Caco-2 (cell line): ENCODE results near the gene ACP6. TPM values are rescaled to one million over a fixed set of nuclear protein-coding genes. Genes with fewer than 3 reads are reported as not detected.

Source experiments
- BruUV-seq: library from RNA; stranded (reverse); fragments of 400-500 nt; replicated peaks from 2 replicates; lab custom pipeline; 2021; lab: Mats Ljungman, UMichigan
- CTCF ChIA-PET: fragments of 300-600 bp; sonication (Branson Sonifier 250); formaldehyde crosslinking; loops from one replicate; lab custom pipeline; 2022; ENCODE audit warnings: antibody characterized with exemption; lab: Charles Lee
- POLR2A ChIA-PET: fragments of 300-600 bp; sonication (Branson Sonifier 250); formaldehyde crosslinking; loops from one replicate; lab custom pipeline; 2022; ENCODE audit warnings: antibody characterized with exemption; lab: Charles Lee
- DNase-seq, 2 experiments: peaks; one replicate each; pipeline versions ENCODE4 v3.0.0 to v3.0.0-alpha.2; 2020 to 2022
- H3K27me3 ChIP-seq: replicated peaks from 2 replicates; pipeline ENCODE4 v1.6.0; 2011; ENCODE audit warnings: low read length; ENCODE audit not compliant: control insufficient read depth, insufficient read depth
- H3K36me3 ChIP-seq: 2 replicates; pipeline ENCODE4 v1.5.1; 2011; ENCODE audit warnings: low read length; ENCODE audit not compliant: control insufficient read depth, insufficient read depth
- H3K4me1 ChIP-seq: fragments of 250-450 bp; sonication (Bioruptor Pico); 2 replicates; pipeline ENCODE4 v1.5.1; 2020; ENCODE audit warnings: mild to moderate bottlenecking
- H3K4me3 ChIP-seq: 2 replicates; pipeline ENCODE4 v1.5.1; 2011; ENCODE audit warnings: low read depth, mild to moderate bottlenecking, control low read depth, low read length
- H3K9me3 ChIP-seq: fragments of 250-450 bp; sonication (Bioruptor Pico); 2 replicates; pipeline ENCODE4 v1.5.1; 2020; ENCODE audit warnings: mild to moderate bottlenecking, moderate library complexity
- H3K27ac Mint-ChIP-seq: one replicate; pipeline ENCODE4 v1.8.0; 2022; ENCODE audit warnings: mixed read lengths; ENCODE audit not compliant: unreplicated experiment
- H3K27me3 Mint-ChIP-seq: one replicate; pipeline ENCODE4 v1.8.0; 2022; ENCODE audit warnings: mixed read lengths; ENCODE audit not compliant: insufficient read depth, unreplicated experiment
- H3K36me3 Mint-ChIP-seq: one replicate; pipeline ENCODE4 v1.8.0; 2022; ENCODE audit warnings: mild to moderate bottlenecking, mixed read lengths; ENCODE audit not compliant: insufficient read depth, unreplicated experiment
- H3K4me1 Mint-ChIP-seq: one replicate; pipeline ENCODE4 v1.8.0; 2022; ENCODE audit warnings: low read depth, mixed read lengths; ENCODE audit not compliant: unreplicated experiment
- H3K4me3 Mint-ChIP-seq: one replicate; pipeline ENCODE4 v1.8.0; 2022; ENCODE audit warnings: mild to moderate bottlenecking, moderate library complexity, mixed read lengths; ENCODE audit not compliant: unreplicated experiment
- H3K9me3 Mint-ChIP-seq: one replicate; pipeline ENCODE4 v1.8.0; 2022; ENCODE audit warnings: mixed read lengths; ENCODE audit not compliant: unreplicated experiment
- CTCF ChIP-seq, 2 experiments: fragments of 200-600 bp in 1 of 2; IDR thresholded peaks; 1 replicate in 1 of 2; 2 replicates in 1 of 2; pipeline versions ENCODE4 v1.5.1 to v1.8.0; 2011 to 2022; ENCODE audit warnings: antibody characterized with exemption in 1 of 2, control low read depth in 1 of 2, inconsistent platforms in 1 of 2, low read depth in 1 of 2, low read length in 1 of 2, mild to moderate bottlenecking in 1 of 2, moderate library complexity in 1 of 2; ENCODE audit not compliant: insufficient read depth in 1 of 2, severe bottlenecking in 1 of 2, unreplicated experiment in 1 of 2
- intact Hi-C: fragments of 100-400 bp; cut with micrococcal nuclease; formaldehyde crosslinking; loops from one replicate; pipeline ENCODE4 v1.10.0; 2022; ENCODE audit not compliant: unreplicated experiment
- total RNA-seq: library from RNA; stranded (reverse); gene quantifications from 2 replicates; pipeline ENCODE4 v1.2.3, GENCODE V29; 2022

Gene ACP6
- total RNA-seq, 1 experiment from 2014 or later: 24.6 TPM

DNA sequence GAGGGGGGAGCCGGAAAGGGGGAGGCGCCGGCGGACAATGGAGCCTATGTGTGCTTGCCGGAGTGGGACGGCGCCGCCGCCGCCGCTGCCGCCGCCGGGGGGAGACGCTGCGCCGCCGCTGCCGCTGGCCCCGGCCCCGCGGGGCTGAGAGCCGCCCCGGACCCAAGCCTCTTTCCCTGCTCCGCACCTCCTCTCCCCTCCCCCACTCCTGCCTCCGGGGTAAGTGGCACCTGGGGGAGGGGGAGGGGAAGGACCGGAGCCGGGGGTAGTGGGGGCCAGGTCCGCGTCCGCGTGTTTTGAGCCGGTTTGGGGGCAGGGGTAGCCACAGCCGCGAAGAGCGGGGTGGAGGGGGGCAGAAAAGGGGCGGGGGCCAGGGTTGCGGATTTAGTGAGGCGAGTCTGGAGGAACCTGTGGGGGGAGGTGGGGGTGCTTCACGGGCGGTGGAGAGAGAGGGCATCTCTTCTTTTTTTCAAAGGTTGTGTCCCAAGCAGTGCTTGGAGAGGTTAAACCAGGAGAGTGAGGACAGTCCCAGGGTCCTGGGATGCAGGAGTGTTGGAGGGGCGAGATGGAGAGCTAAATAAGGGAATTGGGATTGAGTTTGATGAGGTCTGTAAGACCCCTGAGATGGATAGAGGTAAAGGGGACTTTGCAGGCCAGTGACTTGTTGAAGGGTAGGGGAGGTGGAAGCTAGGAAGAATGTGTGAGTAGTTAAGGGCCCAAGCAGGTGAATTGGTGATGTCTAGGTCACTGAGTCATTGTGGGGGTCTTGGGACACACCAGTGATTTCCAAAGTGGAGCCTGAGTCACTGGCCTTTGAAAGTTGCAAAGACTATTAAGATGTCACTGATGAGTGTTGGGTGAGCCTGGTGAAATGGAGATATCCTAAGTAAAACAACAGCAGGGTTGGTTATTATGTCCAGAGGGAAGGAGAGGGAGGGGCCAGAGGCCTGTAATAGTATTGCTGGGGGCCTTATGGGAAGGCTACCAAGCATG, 69.9 kb downstream of the ACP6 start:
- DNase-seq: no peak
- no TSS peak for BruUV-seq
- peak overlapping the region; percentile 78 for H3K4me3 Mint-ChIP-seq
- Histone ChIP-seq H3K4me1 (peaks cover 13% of the 10 kb centered on the region), H3K36me3 (no peaks in the 10 kb centered on the region; the same call in 1 of the 2 replicates), H3K27me3 (no peaks in the 10 kb centered on the region), H3K9me3 (no peaks in the 10 kb centered on the region), H3K4me3 (peak overlapping the region; percentile 68)
- H3K27me3 Mint-ChIP-seq: no peaks in the 10 kb centered on the region
- peaks cover 8% of the 10 kb centered on the region for H3K36me3 Mint-ChIP-seq
- CTCF ChIA-PET: interaction anchor here (0.6 to 1.2 kb wide), 7 partner anchors 12 to 93 kb away, joined by 3 to 14 read pairs (median 4); partner anchors contain the start of genes ACP6 and BCL9
- no peak for TF ChIP-seq CTCF (IDR thresholded peaks at IDR 0.05; ENCODE audit: insufficient read depth in 1 of 2, low read depth in 1 of 2, low read length in 1 of 2, severe bottlenecking in 1 of 2, unreplicated experiment in 1 of 2)
- H3K4me1 Mint-ChIP-seq: peaks cover 15% of the 10 kb centered on the region
- intact Hi-C loops: loop anchor here (1.0 kb wide), 2 partner anchors 12 to 25 kb away; no protein-coding TSS in a partner anchor
- H3K9me3 Mint-ChIP-seq: no peaks in the 10 kb centered on the region
- peak overlapping the region; percentile 59 for H3K27ac Mint-ChIP-seq
- POLR2A ChIA-PET: interaction anchor here (0.6 to 1.5 kb wide), 11 partner anchors 11 to 734 kb away, joined by 3 to 32 read pairs (median 4); partner anchors contain the start of gene BCL9

GRCh38 chr1:147599362-147600118, 70.8 kb downstream of the ACP6 start:
- Histone ChIP-seq H3K9me3 (no peaks in the 10 kb centered on the region), H3K27me3 (no peaks in the 10 kb centered on the region), H3K4me3 (peak overlapping the region; percentile 68), H3K36me3 (no peaks in the 10 kb centered on the region), H3K4me1 (peaks cover 13% of the 10 kb centered on the region)
- POLR2A ChIA-PET: interaction anchor here (0.6 to 1.5 kb wide), 14 partner anchors 11 to 735 kb away, joined by 3 to 32 read pairs (median 4); partner anchors contain the start of gene BCL9
- H3K4me1 Mint-ChIP-seq: peaks cover 15% of the 10 kb centered on the region
- intact Hi-C loops: loop anchor here (1.0 to 5.0 kb wide), 6 partner anchors 13 to 427 kb away; partner anchors contain the start of gene PRKAB2
- peak overlapping the region; percentile 78 for H3K4me3 Mint-ChIP-seq
- H3K27me3 Mint-ChIP-seq: no peaks in the 10 kb centered on the region
- no TSS peak for BruUV-seq
- H3K36me3 Mint-ChIP-seq: peaks cover 8% of the 10 kb centered on the region
- CTCF ChIA-PET: interaction anchor here (0.6 to 1.2 kb wide), 12 partner anchors 13 to 261 kb away, joined by 3 to 14 read pairs (median 4); partner anchors contain the start of genes ACP6 and BCL9
- no peaks in the 10 kb centered on the region for H3K9me3 Mint-ChIP-seq
- no peak for TF ChIP-seq CTCF (IDR thresholded peaks at IDR 0.05; ENCODE audit: insufficient read depth in 1 of 2, low read depth in 1 of 2, low read length in 1 of 2, severe bottlenecking in 1 of 2, unreplicated experiment in 1 of 2)
- peak overlapping the region; percentile 57 for H3K27ac Mint-ChIP-seq
- peak; percentile 98 for DNase-seq
